HG03439 (cell line): ENCODE data around the gene ESRRB.

Source experiments
- ATAC-seq: cut with Tn5 transposase; IDR thresholded peaks from one replicate; pipeline ENCODE4 v1.9.1; 2021; ENCODE audit warnings: mild to moderate bottlenecking, moderate library complexity; ENCODE audit not compliant: unreplicated experiment

Gene ESRRB

DNA sequence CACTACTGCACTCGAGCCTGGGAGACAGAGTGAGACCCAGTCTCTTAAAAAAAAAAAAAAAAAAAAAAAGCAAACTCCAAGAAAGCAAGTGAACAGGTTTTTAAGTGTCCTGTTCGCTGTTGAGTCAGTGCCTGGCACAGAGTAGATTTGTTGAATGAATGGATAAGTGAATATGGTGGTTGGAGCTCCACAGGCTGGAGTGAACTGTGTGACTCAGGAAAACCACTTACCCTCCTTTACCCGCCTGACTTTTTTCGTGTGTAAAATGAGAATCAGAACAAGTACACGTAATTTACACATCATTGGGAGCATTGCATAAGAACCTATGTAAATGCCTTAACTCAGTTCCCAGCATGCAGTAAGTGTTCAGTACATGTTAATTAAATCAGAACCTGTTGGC is 24.0 kb upstream of the ESRRB start:
- ATAC-seq, result no peak

DNA sequence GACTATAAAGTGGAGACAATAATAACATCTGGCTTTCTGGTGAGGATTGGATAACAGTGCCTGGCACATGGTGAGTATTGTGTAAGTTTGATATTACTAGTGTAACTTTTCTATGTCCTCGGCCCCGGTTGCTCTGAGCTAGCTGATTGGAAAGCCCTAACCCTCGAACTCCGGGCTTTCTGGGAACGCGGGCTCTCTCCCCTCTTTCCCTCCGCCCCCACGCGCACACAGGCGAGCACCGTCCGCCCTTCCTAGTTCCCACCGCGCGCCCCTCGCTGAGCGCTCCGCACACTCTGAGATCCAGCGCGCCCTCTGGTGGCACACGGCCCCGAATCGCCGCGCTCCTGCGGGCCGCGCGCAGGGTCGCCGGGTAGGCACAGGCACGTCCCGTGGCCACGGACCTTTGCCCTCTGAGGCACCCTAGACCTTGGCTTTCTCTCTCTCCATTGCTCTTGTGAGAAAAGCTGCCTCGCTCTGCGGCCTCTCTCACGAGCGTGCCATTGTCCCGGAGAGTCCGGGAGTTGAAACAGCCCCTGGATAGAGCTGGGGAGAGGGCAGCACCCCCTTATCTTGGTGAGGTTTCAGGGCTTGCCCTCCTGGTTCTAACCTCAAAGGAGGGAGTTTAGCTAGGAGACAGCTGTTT is 23.2 kb upstream of the ESRRB start:
- no peak for ATAC-seq

- no peak for ATAC-seq
Observed at GRCh38 chr14:76354310-76354709, 21.6 kb upstream of the ESRRB start.

GRCh38 chr14:76355771-76356170 is 20.2 kb upstream of the ESRRB start:
- no peak for ATAC-seq

GRCh38 chr14:76371066-76371465 is 4.9 kb upstream of the ESRRB start:
- ATAC-seq, result no peak

- no peak for ATAC-seq
Observed at GRCh38 chr14:76373456-76373855, 2.5 kb upstream of the ESRRB start.

DNA sequence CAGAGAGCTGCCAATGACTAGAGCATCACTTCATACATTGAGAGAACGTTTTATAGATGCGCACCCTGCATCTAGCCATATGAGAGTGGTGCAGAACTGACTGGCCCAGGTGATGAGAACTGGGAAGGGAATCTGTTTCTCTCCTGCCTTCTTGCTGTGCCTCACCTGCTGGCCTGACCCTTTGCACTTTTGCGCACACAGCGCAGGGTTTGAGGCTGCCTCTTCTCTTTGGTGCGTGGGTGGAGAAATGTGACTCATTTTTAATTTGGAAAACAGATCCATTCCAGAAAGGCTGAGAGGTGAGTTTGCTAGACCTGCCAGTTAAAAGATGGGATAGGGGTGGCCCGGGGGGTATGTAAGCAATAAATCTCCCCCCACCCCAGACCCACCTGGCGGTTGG is 453 bp upstream of the ESRRB start:
- ATAC-seq, result no peak

DNA sequence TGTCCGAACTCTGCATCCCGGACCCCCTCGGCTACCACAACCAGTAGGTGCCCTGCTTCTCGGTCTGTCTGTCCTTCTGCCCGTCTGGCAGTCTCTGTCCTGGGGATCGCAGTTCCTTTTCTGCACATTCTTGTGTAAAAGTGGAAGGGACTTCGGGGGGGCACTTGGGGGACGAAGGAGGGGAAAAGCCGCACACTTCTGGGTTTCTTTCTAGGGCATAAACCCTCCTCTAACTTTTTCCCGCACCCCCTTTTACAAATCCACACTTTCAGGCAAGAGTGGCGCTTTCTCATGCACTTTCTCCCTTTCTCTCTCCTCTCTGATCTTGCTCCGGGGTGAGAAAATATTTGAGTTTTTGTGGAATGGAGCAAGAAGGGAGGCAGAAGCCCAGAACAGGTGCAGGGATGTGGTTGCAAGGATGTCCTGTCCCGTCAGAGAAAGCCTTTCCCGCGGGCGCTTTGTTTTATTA is 506 bp downstream of the ESRRB start:
- no peak for ATAC-seq

DNA sequence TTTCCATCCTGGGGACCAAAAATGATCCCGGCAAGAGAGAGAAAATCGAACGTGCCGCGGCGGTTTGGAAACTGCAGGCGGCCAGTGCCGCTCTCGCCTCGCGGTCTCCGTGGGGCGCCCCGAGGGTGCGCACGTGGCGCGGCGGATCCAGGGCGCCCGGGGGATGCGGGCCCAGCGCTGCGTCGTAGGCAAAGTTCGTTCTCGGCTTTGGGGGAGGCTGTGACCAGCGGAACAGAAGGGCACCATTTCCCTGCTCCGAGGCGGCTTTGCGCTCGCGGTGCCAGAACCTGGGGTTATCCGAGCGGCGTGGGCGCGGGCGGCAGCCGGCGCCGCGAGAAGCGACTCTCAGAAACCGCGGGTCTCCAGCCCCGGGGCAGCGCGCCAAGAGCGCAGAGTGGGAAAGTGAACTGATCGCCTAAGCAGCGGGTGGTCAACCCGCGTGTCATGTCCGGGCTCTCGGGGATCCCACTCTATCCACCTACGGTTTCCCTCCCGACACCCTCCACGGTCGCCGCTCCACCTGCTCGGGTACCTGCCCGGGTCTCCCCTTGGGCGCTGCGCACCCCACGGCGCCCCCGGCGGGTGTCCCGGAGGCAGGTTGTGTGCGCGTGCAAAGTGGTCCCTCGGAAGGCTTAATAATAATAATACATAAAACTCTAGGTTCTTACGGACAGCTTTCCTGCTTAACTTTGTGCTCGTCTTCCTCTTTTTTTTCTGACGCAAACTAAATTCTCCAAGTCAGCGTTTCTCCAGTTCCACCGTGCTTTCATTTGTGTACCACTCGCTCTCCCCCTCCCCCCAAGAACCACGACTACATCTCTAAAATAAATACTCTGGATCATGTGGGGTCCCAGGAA is 1.2 kb downstream of the ESRRB start:
- no peak for ATAC-seq

GRCh38 chr14:76377735-76378074 is 1.8 kb downstream of the ESRRB start:
- no peak for ATAC-seq

GRCh38 chr14:76380991-76381390 is 5.1 kb downstream of the ESRRB start:
- no peak for ATAC-seq

GRCh38 chr14:76381817-76382494 is 6.0 kb downstream of the ESRRB start:
- ATAC-seq, result no peak

- no peak for ATAC-seq
Observed at GRCh38 chr14:76382495-76382832, 6.5 kb downstream of the ESRRB start.

- ATAC-seq, result no peak
Observed at GRCh38 chr14:76385435-76385834, 9.5 kb downstream of the ESRRB start.

- peak; percentile 53 for ATAC-seq
Observed at GRCh38 chr14:76386944-76387782, 11.2 kb downstream of the ESRRB start.

GRCh38 chr14:76389841-76390240 is 13.9 kb downstream of the ESRRB start:
- no peak for ATAC-seq

GRCh38 chr14:76390621-76391020 is 14.7 kb downstream of the ESRRB start:
- ATAC-seq, result no peak

DNA sequence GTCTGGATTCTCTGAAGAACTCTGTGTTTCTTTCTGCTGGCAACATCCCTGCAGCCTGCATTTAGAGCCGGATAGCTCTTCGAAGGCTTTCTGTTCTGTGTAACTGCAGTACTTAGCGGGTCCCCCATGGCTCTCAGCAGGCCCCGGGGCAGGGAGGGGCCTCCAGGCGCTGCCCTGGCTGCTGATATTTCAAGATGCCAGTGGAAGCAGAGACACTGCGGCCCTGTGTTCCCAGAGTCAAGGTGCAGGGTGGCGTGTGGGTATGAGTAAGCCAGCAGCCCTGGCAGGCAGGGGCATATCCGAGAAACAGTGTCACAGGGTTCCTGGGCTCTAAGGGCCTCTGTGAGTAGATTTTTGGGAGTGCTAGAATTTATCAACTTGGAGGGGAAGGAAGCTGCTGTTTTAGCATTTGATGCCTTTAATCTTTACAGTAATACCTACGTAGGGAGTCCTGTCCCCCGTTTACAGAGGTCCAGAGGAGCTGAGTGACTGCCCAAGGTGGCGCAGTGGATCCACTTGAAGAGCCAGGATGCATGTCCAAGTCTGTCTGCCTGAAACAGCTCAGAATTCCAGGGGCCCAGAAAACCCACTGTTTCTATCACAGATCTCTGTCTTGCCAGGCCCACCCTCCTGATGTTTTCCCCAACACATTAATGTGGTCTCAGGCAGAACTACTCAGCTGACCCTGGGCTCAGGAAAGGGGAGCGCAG is 16.2 kb downstream of the ESRRB start:
- no peak for ATAC-seq

GRCh38 chr14:76394569-76394968 is 18.6 kb downstream of the ESRRB start:
- ATAC-seq, result no peak

- no peak for ATAC-seq
Observed at GRCh38 chr14:76395161-76395560, 19.2 kb downstream of the ESRRB start.
